UCSD-AML1 (cell line): Measurements from ENCODE around the gene GALNT1.

Source experiments
- DNase-seq: peaks from one replicate; lab custom pipeline; 2025; ENCODE audit not compliant: unreplicated experiment; lab: John Stamatoyannopoulos, UW

The GALNT1 gene

GRCh38 chr18:35711227-35711626 is 129.7 kb downstream of the GALNT1 start:
- no peak for DNase-seq

- DNase-seq, result no peak
Observed at GRCh38 chr18:35713545-35713944, 132.0 kb downstream of the GALNT1 start.

GRCh38 chr18:35714539-35714938 is 133.0 kb downstream of the GALNT1 start:
- DNase-seq, result no peak

GRCh38 chr18:35715139-35715538 is 133.6 kb downstream of the GALNT1 start:
- DNase-seq, result no peak

GRCh38 chr18:35716169-35716831 is 134.8 kb downstream of the GALNT1 start:
- no peak for DNase-seq

GRCh38 chr18:35717182-35717581 is 135.6 kb downstream of the GALNT1 start:
- DNase-seq, result no peak

GRCh38 chr18:35721431-35722081 is 140.0 kb downstream of the GALNT1 start:
- DNase-seq, result no peak

GRCh38 chr18:35728676-35729075 is 147.1 kb downstream of the GALNT1 start:
- no peak for DNase-seq

- DNase-seq, result no peak
Observed at GRCh38 chr18:35729991-35730668, 148.6 kb downstream of the GALNT1 start.

- no peak for DNase-seq
Observed at GRCh38 chr18:35730691-35731370, 149.3 kb downstream of the GALNT1 start.

GRCh38 chr18:35731701-35732100 is 150.2 kb downstream of the GALNT1 start:
- DNase-seq, result no peak

- no peak for DNase-seq
Observed at GRCh38 chr18:35732162-35732561, 150.6 kb downstream of the GALNT1 start.

- no peak for DNase-seq
Observed at GRCh38 chr18:35732636-35733035, 151.1 kb downstream of the GALNT1 start.

GRCh38 chr18:35733408-35733807 is 151.9 kb downstream of the GALNT1 start:
- DNase-seq, result no peak

GRCh38 chr18:35736696-35737095 is 155.2 kb downstream of the GALNT1 start:
- no peak for DNase-seq

- no peak for DNase-seq
Observed at GRCh38 chr18:35739778-35740177, 158.2 kb downstream of the GALNT1 start.

- DNase-seq, result no peak
Observed at GRCh38 chr18:35740656-35741055, 159.1 kb downstream of the GALNT1 start.

GRCh38 chr18:35743916-35744315 is 162.4 kb downstream of the GALNT1 start:
- DNase-seq, result no peak

GRCh38 chr18:35745814-35746213 is 164.3 kb downstream of the GALNT1 start:
- no peak for DNase-seq

- no peak for DNase-seq
Observed at GRCh38 chr18:35746826-35747339, 165.3 kb downstream of the GALNT1 start.

- no peak for DNase-seq
Observed at GRCh38 chr18:35747894-35748472, 166.4 kb downstream of the GALNT1 start.
